Measurements from ENCODE around the gene DNAJC18.

DNAJC18 gene

GRCh38 chr5:139390639-139391569, 48.4 kb downstream of the DNAJC18 start:
- Histone ChIP-seq H3K79me2 (ENCODE audit: insufficient read depth, low read length) (peaks cover 92% of the 10 kb centered on the region), H3K9me2 (replicated peaks; ENCODE audit: low read depth, low read length) (no peaks in the 10 kb centered on the region), H4K20me1 (ENCODE audit: insufficient read depth, low read length, poor library complexity, severe bottlenecking) (peaks cover 30% of the 10 kb centered on the region), H3K36me3 (ENCODE audit: insufficient read depth, low read length) (peaks cover 7% of the 10 kb centered on the region; the same call in 1 of the 2 replicates), H3K4me2 (ENCODE audit: low read depth, low read length, poor library complexity, severe bottlenecking) (peak overlapping the region; percentile 87), H3K4me3 (ENCODE audit: low read length, poor library complexity, severe bottlenecking) (peak overlapping the region; percentile 96), H3K9me3 (ENCODE audit: insufficient read depth, low read depth, low read length) (no peaks in the 10 kb centered on the region), H2AFZ (ENCODE audit: low read length) (no peak overlapping the region), H3K4me1 (ENCODE audit: insufficient read depth, low read length, poor library complexity, severe bottlenecking) (peaks cover 51% of the 10 kb centered on the region), H3F3A (ENCODE audit: low read depth) (peaks cover 3% of the 10 kb centered on the region; the same call in 1 of the 2 replicates), H3K9ac (ENCODE audit: low read depth, low read length, poor library complexity, severe bottlenecking) (peak overlapping the region; percentile 99), H3K27me3 (ENCODE audit: insufficient read depth, low read length, poor library complexity, severe bottlenecking) (peaks cover 8% of the 10 kb centered on the region)
- TF ChIP-seq EZH2phosphoT487 (IDR thresholded peaks at IDR 0.05; ENCODE audit: borderline replicate concordance) (no peak), CTCF (conservative IDR thresholded peaks at IDR 0.05; ENCODE audit: low read length) (no peak)

GRCh38 chr5:139389701-139390638, 49.4 kb downstream of the DNAJC18 start, which contains the start of gene MZB1:
TSS of gene MZB1 (minus strand) at chr5:139389913. CDS start at chr5:139389856, 57 bp downstream.
- no peaks in the 10 kb centered on the region for H3K9me3 ChIP-seq (ENCODE audit: insufficient read depth, low read depth, low read length)
- peaks cover 3% of the 10 kb centered on the region; the same call in 1 of the 2 replicates for H3F3A ChIP-seq (ENCODE audit: low read depth)
- H3K4me1 ChIP-seq (ENCODE audit: insufficient read depth, low read length, poor library complexity, severe bottlenecking): peaks cover 61% of the 10 kb centered on the region
- H3K79me2 ChIP-seq (ENCODE audit: insufficient read depth, low read length): peaks cover 92% of the 10 kb centered on the region
- H4K20me1 ChIP-seq (ENCODE audit: insufficient read depth, low read length, poor library complexity, severe bottlenecking): peaks cover 37% of the 10 kb centered on the region
- H3K9ac ChIP-seq (ENCODE audit: low read depth, low read length, poor library complexity, severe bottlenecking): peak within 1 kb of the TSS; percentile 99
- no peaks in the 10 kb centered on the region for H3K9me2 ChIP-seq (replicated peaks; ENCODE audit: low read depth, low read length)
- H3K4me3 ChIP-seq (ENCODE audit: low read length, poor library complexity, severe bottlenecking): peak within 1 kb of the TSS; percentile 96
- H3K36me3 ChIP-seq (ENCODE audit: insufficient read depth, low read length): peaks cover 7% of the 10 kb centered on the region; the same call in 1 of the 2 replicates
- no peak within 1 kb of the TSS for H2AFZ ChIP-seq (ENCODE audit: low read length)
- H3K4me2 ChIP-seq (ENCODE audit: low read depth, low read length, poor library complexity, severe bottlenecking): peak within 1 kb of the TSS; percentile 87
- TF ChIP-seq EZH2phosphoT487 (IDR thresholded peaks at IDR 0.05; ENCODE audit: borderline replicate concordance) (no peak), CTCF (conservative IDR thresholded peaks at IDR 0.05; ENCODE audit: low read length) (no peak)
- peaks cover 8% of the 10 kb centered on the region for H3K27me3 ChIP-seq (ENCODE audit: insufficient read depth, low read length, poor library complexity, severe bottlenecking)

- Histone ChIP-seq H3K9ac (ENCODE audit: low read depth, low read length, poor library complexity, severe bottlenecking) (peak overlapping the region; percentile 99), H3K4me3 (ENCODE audit: low read length, poor library complexity, severe bottlenecking) (peak overlapping the region; percentile 96), H3K9me2 (replicated peaks; ENCODE audit: low read depth, low read length) (no peaks in the 10 kb centered on the region), H3K27me3 (ENCODE audit: insufficient read depth, low read length, poor library complexity, severe bottlenecking) (peaks cover 8% of the 10 kb centered on the region), H3K4me2 (ENCODE audit: low read depth, low read length, poor library complexity, severe bottlenecking) (peak overlapping the region; percentile 87), H3K9me3 (ENCODE audit: insufficient read depth, low read depth, low read length) (no peaks in the 10 kb centered on the region), H3K36me3 (ENCODE audit: insufficient read depth, low read length) (peaks cover 7% of the 10 kb centered on the region; the same call in 1 of the 2 replicates), H3K4me1 (ENCODE audit: insufficient read depth, low read length, poor library complexity, severe bottlenecking) (peaks cover 69% of the 10 kb centered on the region), H3F3A (ENCODE audit: low read depth) (peaks cover 3% of the 10 kb centered on the region; the same call in 1 of the 2 replicates), H3K79me2 (ENCODE audit: insufficient read depth, low read length) (peaks cover 85% of the 10 kb centered on the region), H2AFZ (ENCODE audit: low read length) (no peak overlapping the region), H4K20me1 (ENCODE audit: insufficient read depth, low read length, poor library complexity, severe bottlenecking) (peaks cover 43% of the 10 kb centered on the region)
- TF ChIP-seq CTCF (conservative IDR thresholded peaks at IDR 0.05; ENCODE audit: low read length) (0 out of 2 replicates have a peak, but pooled peaks have one; percentile 12), EZH2phosphoT487 (IDR thresholded peaks at IDR 0.05; ENCODE audit: borderline replicate concordance) (no peak)
Measured at GRCh38 chr5:139388198-139388821, 51.0 kb downstream of the DNAJC18 start.
